HG02642 (cell line): ENCODE measurements around the gene RABL3.
"Not testable (repeated sequence)": the region's sequence is repeated elsewhere in the genome, so short reads cannot be mapped to it uniquely, and the experiment has no call there.

Experiments
- ATAC-seq: cut with Tn5 transposase; IDR thresholded peaks from one replicate; pipeline ENCODE4 v1.9.1; 2021; ENCODE audit warnings: mild to moderate bottlenecking; ENCODE audit not compliant: unreplicated experiment, poor library complexity

The RABL3 gene

DNA sequence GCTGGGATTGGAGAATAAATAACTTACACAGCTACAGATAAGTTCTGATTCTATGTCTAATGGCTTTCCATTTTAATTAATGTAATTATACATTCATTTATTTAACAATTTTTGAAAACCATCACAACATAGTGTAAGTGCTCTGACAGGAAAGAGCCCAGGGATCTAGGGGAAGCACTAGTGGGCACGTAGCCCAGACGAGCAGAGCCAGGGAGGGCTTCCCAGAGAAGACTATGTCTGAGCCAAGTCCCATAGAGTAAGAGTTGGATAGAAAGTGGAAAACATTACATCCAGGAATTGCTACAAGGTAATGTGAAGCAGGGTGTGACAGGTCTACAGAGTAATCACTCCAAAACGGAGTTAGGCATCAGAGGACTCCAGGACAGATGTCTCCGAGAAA lies 57.4 kb downstream of the RABL3 start:
- ATAC-seq = no peak

DNA sequence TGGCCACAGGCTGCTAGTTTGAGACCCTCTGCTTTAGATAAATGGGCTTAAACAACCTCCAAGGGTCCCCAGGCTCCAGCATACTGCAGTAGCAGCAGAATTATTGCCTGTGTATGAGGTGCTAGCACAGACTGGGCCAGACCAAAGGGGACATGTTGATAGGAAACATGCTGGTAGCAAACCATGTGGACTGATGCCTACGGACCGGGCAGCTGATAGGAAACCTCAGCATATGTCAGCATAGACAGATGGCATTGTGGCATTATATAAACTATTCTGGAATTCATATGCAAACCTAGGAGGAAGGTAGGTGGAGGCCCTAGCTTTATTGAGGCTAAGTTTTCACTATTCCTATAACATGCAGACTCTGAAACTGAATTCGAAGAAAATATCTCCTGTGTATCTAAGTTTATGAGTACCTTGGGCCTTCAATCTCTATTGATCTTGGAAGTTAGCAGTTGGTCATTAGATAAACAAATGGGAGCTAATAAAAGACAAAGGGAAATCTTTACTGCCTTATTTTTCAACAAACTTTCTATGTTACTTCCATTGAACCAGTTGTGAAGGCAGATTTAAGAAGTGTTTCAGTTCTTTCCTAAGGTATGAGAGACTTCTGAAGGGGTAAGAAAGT lies 58.5 kb downstream of the RABL3 start:
- no peak for ATAC-seq

DNA sequence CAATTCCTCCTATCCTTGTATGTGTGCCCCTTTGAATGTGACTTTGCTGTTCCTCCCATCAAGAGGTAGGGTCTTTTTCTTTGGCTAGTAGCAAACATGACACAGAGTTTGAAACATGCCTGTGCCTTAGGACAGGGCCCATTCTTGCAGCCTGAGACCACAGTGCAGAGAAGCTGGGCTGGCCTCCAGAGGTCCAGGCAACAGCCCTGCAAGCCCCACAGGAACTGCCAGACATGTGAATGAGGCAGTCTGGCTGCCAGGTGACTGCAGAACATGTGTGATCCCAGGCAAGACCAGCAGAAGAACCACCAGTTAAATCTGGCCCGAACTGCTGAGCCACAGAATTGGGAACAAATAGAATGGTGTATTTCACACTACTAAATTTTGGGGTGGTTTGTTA lies 59.1 kb downstream of the RABL3 start:
- ATAC-seq = no peak

DNA sequence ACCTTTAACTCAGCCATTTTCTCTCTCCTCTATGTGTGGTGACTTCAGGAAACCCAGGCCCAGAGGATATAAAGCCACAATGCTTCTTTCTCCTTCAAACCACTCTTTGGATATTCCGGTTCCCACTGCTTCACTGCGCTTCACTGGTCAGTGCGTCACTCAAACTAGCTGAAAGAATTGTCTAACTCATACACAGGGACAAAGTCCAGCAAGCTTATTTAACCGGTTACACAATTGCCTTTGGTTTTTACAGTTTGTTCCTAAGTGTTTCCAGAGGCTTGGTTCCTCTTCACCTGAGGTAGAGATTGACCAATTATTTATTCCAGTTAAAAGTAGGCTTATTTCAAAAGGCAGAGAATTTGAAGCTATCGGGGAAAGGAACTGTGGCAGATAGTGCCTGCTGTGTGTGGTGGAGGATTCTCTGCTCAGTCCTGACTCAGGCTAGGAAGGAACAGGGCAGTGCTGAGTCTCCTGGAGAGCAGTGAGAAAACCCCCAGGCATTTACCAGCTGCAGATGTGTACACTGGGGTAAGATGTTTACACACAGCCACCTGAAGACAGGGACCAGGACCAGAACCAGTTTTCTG lies 60.1 kb downstream of the RABL3 start, which contains the start of gene HGD:
Gene HGD (minus strand): TSS at position 145 of the 587 bp plus-strand sequence. CDS start 128 bp downstream, at position 17.
- no peak for ATAC-seq

DNA sequence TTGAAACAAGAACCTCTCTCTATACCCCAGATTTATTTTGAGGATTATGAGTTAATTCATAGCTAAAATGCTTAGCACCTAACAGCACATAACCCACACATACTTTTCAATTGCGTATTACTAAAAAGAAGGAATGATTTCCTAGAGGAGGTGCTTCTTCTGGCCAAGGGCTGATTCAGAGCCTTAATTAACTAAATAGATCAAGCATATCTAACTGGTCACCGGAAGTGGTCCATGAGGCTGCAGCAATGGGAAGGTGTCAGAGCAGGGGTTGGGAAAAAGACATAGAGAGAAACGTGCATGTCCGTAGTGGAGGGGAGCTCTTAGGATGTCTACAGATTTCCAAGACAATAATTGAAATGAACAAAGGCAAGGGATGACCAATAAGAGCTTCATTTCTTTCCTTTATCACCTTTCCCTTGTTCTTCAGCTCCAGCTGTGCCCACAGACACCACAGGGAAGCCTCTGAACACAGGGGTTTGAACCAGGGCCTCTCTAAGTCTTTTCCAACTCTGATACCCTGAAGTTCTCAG lies 60.7 kb downstream of the RABL3 start:
- no peak for ATAC-seq

DNA sequence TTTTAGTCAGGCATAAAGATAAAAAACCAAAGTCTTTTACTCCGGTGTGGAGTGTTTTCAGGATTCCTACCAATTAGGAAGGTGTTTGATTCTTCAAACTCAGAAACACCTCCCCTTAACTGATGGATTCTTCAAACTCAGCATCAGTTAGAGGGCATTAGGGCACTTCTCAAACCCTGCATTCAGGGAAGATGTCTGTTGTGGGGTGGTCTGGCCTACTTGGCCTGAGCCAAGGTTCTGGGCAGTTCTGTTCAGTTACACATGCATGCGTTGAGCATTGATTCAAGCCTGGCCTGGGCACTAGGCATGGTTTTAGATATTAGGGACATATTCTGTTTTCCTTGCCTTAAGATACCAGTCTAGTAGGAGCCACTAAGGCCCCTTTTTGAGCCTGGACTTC lies 61.3 kb downstream of the RABL3 start:
- no peak for ATAC-seq

GRCh38 chr3:120680193-120680894 lies 62.0 kb downstream of the RABL3 start:
- ATAC-seq = no peak

- ATAC-seq = peak; percentile 46
Measured at GRCh38 chr3:120678984-120679383, 63.3 kb downstream of the RABL3 start.

DNA sequence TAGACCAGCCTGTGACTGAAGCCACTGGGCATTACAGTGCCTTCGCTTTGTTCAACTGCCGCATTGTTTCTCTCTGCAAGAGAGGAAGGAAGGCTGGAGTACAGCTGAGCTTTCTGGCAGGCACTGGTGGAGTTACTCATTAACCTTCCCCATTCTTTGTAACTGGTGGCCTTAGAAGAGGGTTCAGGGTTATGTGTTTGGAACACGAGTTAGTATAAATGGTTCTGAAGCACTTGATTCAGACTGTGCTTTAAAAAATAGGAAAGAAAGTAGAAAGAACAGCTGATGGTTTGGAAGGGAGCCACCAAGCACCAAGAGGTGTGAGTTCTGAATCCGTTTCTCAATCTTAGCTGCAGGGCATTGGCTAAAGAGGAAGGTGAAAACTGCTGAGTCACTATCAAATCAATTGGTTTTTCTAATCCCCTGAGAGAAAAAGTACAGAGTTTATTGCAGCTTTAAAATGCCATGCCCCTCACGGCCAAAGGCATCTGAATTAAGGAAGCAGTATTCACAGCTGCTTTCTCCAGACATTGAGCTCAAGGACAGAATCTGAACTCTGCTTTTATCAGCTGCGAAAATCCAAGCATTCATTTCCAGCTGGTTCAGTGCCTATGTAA lies 63.9 kb downstream of the RABL3 start:
- ATAC-seq = peak; percentile 92

- not testable (repeated sequence) for ATAC-seq
Measured at GRCh38 chr3:120677193-120677592, 65.1 kb downstream of the RABL3 start.

GRCh38 chr3:120673116-120673515 lies 69.2 kb downstream of the RABL3 start:
- no peak for ATAC-seq

- no peak for ATAC-seq
Measured at GRCh38 chr3:120670576-120670975, 71.7 kb downstream of the RABL3 start.

- ATAC-seq = no peak
Measured at GRCh38 chr3:120664926-120665325, 77.4 kb downstream of the RABL3 start.

GRCh38 chr3:120661945-120662344 lies 80.4 kb downstream of the RABL3 start:
- ATAC-seq = no peak

- ATAC-seq = no peak
Measured at GRCh38 chr3:120661106-120661905, 81.0 kb downstream of the RABL3 start.

DNA sequence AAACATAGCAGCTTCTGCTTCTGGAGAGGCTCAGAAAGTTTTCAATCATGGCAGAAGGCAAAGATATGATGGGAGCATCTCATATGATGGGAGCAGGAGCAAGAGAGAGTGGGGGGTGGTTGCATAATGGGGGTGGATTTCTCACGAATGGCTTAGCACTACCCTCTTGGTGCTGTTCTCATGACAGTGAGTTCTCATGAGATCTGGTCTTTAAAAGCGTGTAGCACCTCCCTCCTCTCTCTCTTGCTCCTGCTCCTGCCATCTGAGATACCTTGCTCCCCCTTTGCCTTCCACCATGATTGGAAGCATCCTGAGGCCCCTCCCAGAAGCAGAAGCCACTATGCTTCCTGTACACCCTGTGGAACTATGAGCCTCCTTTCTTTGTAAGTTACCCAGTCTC lies 82.5 kb downstream of the RABL3 start:
- ATAC-seq = no peak

GRCh38 chr3:120659285-120659684 lies 83.0 kb downstream of the RABL3 start:
- no peak for ATAC-seq

DNA sequence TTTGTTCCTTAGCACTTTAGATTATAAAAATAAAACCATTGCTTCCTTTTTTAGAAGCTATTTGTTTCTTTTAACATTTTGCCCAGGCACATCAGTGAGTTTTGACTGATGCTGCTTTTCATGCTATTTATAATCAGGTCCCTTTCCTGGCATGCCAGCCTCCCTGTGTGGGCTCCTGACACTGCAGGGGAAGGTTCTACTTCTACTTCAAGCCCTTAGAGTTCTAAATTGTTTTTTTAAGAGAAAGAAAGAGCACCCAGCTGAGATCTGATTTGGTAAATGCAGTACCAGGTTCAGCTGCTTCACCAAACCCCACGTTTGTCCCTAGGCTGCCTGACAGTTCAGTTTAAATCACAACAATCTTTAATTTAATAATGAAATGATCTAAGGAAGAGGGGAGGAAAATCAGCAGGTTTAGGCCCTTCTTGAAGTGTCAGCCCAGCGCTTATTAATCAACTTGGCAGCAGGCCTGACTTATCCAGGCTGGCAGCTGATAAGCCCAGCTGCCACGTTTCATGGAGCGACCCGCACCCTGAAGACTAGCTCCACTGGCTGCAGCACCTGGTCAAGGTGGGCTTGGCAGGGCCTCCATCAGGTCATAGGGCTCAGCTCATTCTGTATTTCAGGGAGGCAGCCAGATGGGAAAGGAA lies 89.3 kb downstream of the RABL3 start:
- no peak for ATAC-seq

GRCh38 chr3:120652281-120652680 lies 90.0 kb downstream of the RABL3 start:
- ATAC-seq = no peak

DNA sequence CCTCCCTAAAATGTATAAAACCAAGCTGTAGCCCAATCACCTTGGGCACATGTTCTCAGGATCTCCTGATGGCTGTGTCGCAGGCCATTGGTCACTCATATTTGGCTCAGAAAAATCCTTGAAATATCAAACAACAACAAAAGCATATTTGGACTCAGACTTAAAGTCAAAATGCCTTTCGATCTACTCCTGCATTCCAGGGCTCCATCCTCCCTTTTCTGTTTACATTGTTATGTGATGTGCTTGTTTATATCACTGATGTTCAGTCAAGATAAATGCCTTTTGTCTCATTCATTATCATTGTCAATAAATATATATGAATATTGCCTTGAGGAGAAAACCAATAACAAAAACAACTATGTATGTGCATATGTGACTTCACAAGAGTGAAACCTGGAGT lies 92.0 kb downstream of the RABL3 start:
- ATAC-seq = no peak
